HG03039 (cell line): ENCODE data around the gene FAM156B.
"Not testable (repeated sequence)": the region's sequence is repeated elsewhere in the genome, so short reads cannot be mapped to it uniquely, and the experiment has no call there.

Experiments used
- ATAC-seq: cut with Tn5 transposase; IDR thresholded peaks from one replicate; pipeline ENCODE4 v1.9.1; 2021; ENCODE audit warnings: mild to moderate bottlenecking, moderate library complexity; ENCODE audit not compliant: unreplicated experiment

Gene FAM156B, protein sequence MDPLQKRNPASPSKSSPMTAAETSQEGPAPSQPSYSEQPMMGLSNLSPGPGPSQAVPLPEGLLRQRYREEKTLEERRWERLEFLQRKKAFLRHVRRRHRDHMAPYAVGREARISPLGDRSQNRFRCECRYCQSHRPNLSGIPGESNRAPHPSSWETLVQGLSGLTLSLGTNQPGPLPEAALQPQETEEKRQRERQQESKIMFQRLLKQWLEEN

DNA sequence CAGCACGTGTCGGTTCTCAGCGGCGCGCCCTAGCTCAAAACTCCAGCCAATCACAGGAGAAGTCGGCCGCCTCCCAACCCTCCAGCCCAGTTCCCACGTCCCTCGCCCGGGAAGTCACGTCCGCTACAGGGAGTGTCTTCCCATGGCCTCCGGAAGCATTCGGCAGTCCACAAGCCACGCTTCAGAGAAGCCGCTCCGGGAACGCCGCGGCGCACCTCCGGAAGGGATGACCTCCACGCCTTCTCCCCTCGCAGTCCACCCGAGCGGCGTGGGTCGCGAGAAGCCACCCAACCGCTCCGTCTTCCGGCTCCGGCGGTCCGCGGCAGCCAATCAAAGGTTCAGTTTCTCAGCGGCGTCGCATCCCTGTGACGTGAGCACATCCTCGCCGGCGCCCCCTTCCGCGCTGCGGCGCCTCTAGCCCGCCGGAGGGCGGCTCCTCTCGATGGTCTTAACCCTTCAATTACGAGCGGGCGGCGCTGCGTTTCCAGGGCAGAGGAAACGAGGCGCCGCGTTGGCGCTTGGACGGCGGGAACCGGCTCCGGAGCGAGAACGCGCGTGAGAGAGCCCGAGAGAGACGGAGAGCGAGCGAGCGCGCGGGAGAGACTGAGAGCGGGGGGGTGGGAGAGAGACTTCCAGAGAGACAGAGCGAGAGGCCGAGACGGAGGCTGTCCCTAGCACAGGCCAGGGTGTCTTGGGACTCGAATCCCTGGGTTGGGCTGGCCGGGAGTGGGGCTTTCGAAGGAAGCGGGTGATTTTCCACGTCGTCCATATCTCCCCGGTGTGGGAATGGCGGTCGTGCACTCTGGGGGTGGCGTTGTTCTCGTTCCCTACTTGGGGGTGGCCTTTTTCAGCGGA, at the start of gene FAM156B:
FAM156B (plus strand) TSS at position 476 of the 855 bp plus-strand sequence. CDS start 9,896 bp downstream, outside the sequence.
- peak; percentile 85 for ATAC-seq

DNA sequence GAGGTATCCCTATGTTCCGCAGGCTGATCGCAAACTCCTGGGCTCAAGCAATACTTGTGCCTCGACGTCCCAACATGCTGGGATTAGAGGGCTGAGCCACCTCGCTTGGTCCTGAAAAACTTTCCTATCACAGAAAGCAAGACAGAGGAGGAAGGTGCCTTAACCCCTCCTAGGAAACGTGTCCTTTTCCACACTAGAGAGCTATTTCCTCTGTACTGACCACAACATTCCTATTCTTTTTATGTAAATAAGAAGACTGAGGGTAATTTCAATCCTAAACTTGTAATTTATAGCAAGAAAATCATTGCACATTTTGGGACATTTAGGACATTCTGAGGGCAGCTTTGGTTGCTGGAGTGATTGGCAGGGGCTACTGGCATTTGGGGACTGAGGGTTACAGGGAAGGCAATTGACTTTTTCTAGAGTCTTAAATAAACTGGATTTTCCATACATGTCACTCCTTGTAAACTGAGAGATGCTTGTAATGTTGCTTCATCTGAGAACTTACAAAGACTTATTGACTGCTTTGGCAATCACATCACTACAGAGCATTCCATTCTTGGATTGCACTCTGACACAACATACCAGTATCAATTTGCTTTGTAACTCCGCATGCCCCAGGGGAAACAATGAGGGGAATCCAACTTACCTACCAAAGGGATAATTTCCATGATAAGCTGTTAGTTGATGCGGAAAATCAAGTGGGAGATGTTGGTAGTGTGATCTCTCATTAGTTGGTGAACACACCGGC, 44.8 kb upstream of the FAM156B start:
- ATAC-seq = no peak

- not testable (repeated sequence) for ATAC-seq
These were observed 40.1 kb upstream of the FAM156B start for GRCh38 chrX:52856991-52857525.

DNA sequence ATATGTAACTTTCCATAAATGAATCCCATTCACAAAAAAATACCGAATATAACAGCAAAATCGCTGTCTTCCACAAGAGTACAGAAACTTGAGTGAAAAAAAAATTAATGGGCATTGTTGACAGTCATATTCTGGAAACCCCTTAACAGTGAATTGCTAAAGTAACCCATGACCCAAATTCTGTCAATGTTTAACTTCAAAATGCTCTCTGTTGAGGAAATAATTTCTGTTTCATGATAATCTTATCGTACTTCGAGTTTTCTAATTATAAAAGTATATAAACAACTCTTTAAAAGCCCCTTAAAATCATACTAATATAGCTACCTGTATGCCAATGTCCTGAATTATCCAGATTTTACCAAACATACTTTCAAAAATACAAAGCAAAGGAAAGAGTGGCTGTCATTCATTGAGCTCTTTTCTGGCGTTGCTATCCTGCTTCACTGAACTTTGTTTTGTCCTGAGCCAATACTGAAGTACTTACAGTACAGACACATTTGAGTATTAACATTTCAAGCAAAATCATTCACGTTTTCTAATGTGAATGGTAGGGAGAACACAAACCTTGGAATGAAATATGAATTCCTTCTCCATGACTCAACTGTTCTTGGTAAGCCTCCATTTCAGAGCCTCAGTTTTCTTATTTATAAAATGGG, 31.7 kb upstream of the FAM156B start:
- ATAC-seq = no peak

GRCh38 chrX:52867610-52868348, 29.4 kb upstream of the FAM156B start, which contains the start of gene XAGE3:
TSS of gene XAGE3 (minus strand) at chrX:52868083. CDS start at chrX:52867133, 950 bp downstream.
- ATAC-seq = no peak

- ATAC-seq = no peak
These were observed 27.1 kb upstream of the FAM156B start for GRCh38 chrX:52870046-52870445.

DNA sequence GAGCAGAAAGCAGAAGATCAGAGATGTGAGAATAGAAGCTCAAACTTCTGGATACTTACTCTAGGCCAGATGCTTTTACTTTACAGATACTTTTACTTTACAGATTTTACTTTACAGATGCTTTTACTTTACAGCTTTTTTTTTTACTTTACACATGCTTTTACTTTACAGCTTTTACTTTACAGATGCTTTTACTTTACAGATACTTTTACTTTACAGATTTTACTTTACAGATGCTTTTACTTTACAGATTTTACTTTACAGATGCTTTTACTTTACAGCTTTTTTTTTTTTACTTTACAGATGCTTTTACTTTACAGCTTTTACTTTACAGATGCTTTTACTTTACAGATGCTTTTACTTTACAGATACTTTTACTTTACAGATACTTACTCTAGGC, 23.3 kb upstream of the FAM156B start:
- not testable (repeated sequence) for ATAC-seq

DNA sequence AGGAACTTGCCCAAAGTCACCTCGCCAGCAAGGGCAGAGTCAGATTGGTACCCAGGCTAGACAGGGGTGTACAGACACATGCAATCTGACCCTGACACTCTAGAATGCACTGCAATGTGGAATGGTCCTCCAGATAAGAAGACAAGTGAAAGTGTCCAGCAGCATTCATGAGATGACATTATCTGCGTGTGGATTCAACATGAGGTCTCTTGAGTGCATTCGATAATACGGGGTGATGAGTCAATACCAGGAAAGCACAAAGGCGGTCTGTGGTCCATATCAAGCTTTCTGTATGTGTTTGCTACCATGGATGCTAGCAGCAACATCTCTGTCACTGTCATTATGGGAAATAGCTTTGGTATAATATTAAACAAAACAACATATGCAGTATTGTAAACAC, 22.5 kb upstream of the FAM156B start:
- ATAC-seq = no peak

DNA sequence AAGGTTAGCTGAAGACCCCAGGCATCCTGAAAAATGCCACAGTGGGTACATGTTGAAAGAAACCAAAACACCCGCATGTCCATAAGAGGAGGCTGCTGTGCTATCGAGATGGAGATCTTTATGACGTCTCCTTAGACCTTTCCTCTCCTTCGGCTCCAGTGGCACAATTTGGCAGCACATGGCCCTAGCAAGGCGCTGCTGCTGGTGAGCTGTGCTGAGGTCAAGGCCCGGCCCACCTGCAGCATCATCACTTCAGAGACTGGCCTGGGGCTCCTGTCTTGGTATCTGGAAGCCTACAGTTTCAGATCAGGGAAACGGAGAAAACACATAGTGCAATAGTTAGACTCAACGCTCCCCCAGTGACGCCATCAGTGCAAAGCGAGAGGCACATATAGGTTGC, 21.7 kb upstream of the FAM156B start:
- not testable (repeated sequence) for ATAC-seq

DNA sequence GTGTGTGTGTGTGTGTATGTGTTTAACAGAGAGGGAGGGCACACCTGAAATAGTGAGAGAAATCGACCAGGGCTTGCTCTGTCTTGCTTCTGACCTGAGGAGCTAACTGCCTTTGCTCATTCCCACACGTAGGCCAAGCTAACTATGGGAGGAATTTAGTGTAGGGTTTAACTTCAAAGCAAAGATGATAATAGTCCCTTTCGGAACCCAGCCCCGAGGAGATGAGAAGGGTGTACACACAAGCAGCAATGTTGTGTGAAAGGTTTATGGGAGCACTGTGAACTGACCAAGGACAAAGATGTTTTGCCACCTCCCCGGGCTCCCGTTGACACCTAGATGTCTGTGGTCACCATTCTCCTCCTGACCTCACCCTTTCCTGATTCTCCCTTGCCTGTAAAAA, 20.7 kb upstream of the FAM156B start:
- ATAC-seq = not testable (repeated sequence)

DNA sequence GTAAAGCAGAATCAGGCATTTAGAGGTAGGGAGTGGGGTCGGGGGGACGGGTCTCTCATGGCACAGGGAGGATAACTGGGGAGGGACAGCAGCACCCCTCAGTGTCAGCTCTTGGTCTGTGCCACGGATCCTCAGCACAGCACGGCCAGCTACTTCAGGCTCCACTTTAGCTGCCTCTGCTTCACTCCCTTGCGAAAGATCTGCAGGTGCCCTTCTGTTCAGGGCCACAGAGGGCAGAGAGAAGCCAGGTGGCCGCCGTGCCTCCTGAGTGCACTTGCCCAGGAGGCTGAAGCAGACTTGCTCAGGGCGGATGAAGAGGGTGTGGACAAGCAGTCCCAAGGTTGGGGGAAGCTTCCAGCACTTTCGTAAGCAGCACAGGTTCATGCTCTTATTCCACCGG, 9.7 kb upstream of the FAM156B start:
- not testable (repeated sequence) for ATAC-seq

GRCh38 chrX:52888090-52888489, 9.0 kb upstream of the FAM156B start:
- not testable (repeated sequence) for ATAC-seq

- ATAC-seq = not testable (repeated sequence)
These were observed 692 bp upstream of the FAM156B start for GRCh38 chrX:52896438-52896837.

GRCh38 chrX:52905531-52905930, 8.4 kb downstream of the FAM156B start:
- not testable (repeated sequence) for ATAC-seq

- ATAC-seq = not testable (repeated sequence)
These were observed 8.9 kb downstream of the FAM156B start for GRCh38 chrX:52906072-52906471.

DNA sequence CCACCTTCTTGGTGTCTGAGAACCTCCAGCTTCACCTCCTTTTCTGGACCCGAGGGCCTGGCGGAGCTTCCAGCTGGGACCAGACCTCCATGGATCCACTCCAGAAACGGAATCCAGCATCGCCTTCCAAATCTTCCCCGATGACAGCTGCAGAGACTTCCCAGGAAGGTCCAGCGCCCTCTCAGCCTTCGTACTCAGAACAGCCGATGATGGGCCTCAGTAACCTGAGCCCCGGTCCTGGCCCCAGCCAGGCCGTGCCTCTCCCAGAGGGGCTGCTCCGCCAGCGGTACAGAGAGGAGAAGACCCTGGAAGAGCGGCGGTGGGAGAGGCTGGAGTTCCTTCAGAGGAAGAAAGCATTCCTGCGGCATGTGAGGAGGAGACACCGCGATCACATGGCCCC, 10.0 kb downstream of the FAM156B start:
- ATAC-seq = not testable (repeated sequence)

GRCh38 chrX:52907900-52908299, 10.8 kb downstream of the FAM156B start:
- not testable (repeated sequence) for ATAC-seq

DNA sequence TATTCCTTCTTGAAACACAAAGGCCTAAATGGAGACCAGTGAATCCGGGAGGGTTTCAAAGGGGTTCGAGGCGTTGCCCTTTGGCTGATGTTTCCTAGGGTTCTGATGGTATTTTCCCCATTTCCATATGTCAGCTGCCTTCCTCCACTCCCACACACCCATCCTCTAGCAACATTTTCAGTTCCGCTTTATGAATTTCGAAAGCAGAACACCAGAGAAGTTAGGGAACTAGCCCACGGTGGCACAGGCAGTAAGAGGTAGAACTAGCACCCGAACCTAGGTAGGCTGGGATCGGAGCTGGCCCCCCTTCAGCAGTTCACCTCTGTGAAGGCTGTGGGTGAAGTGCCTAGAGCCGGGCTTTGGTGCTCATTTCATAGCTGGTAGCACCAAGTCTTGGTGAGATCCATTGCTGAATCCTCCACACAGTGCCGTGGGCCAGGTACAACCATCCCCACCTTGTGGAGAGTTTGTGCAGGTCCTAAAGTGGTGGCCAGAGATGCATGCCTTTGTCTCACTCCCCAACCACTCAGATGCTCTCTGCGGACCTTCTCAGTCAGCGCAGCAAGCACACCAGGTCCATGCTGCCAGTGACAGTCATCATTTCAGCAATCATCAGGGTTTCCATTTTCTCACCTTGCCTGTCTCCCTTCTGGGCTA, 12.3 kb downstream of the FAM156B start:
- ATAC-seq = not testable (repeated sequence)

GRCh38 chrX:52913681-52914080, 16.6 kb downstream of the FAM156B start:
- not testable (repeated sequence) for ATAC-seq
